Trophoblast cell (in vitro differentiated cells and primary cell): ENCODE results near the gene LGR4.

ENCODE experiments used
- DNase-seq, 2 donors: peaks; one replicate each; pipeline ENCODE4 v3.0.0-alpha.2; 2016
- H2AFZ ChIP-seq: 2 replicates; pipeline ENCODE4 v1.6.1; 2013; ENCODE audit warnings: low read length, moderate library complexity, mild to moderate bottlenecking; ENCODE audit not compliant: insufficient read depth, poor library complexity
- H2AK5ac ChIP-seq: 2 replicates; pipeline ENCODE4 v1.6.1; 2013; ENCODE audit warnings: mild to moderate bottlenecking, low read length
- H2BK120ac ChIP-seq: 2 replicates; pipeline ENCODE4 v1.6.1; 2013; ENCODE audit warnings: low read length, mild to moderate bottlenecking, moderate library complexity; ENCODE audit not compliant: insufficient read depth, poor library complexity
- H2BK12ac ChIP-seq: 2 replicates; pipeline ENCODE4 v1.6.1; 2013; ENCODE audit warnings: mild to moderate bottlenecking, low read length, moderate library complexity
- H2BK5ac ChIP-seq: 2 replicates; pipeline ENCODE4 v1.6.1; 2013; ENCODE audit warnings: low read length, low read depth, moderate library complexity, mild to moderate bottlenecking; ENCODE audit not compliant: poor library complexity
- H3K14ac ChIP-seq: 2 replicates; pipeline ENCODE4 v1.6.1; 2013; ENCODE audit warnings: mild to moderate bottlenecking, low read length
- H3K18ac ChIP-seq: 2 replicates; pipeline ENCODE4 v1.6.1; 2013; ENCODE audit warnings: mild to moderate bottlenecking, low read length
- H3K23ac ChIP-seq: 2 replicates; pipeline ENCODE4 v1.6.1; 2013; ENCODE audit warnings: low read length
- H3K27ac ChIP-seq: 2 replicates; pipeline ENCODE4 v1.5.1; 2013; ENCODE audit warnings: low read depth, mild to moderate bottlenecking, inconsistent platforms, low read length, moderate library complexity
- H3K27me3 ChIP-seq: 2 replicates; pipeline ENCODE4 v1.6.1; 2013; ENCODE audit warnings: inconsistent platforms, mild to moderate bottlenecking, low read length, moderate library complexity; ENCODE audit not compliant: insufficient read depth
- H3K36me3 ChIP-seq, 2 experiments: 1 replicate in 1 of 2; 2 replicates in 1 of 2; pipeline ENCODE4 v1.6.1; 2013; ENCODE audit warnings: low read length in 2 of 2, mild to moderate bottlenecking in 2 of 2, moderate library complexity in 1 of 2; ENCODE audit not compliant: insufficient read depth in 2 of 2, control insufficient read depth in 1 of 2
- H3K4ac ChIP-seq: 2 replicates; pipeline ENCODE4 v1.6.1; 2013; ENCODE audit warnings: low read depth, mild to moderate bottlenecking, low read length, moderate library complexity
- H3K4me1 ChIP-seq, 2 experiments: 1 replicate in 1 of 2; 2 replicates in 1 of 2; pipeline ENCODE4 v1.6.1; 2013; ENCODE audit warnings: low read length in 2 of 2, mild to moderate bottlenecking in 2 of 2, moderate library complexity in 1 of 2; ENCODE audit not compliant: insufficient read depth in 2 of 2, control insufficient read depth in 1 of 2
- H3K4me2 ChIP-seq: 2 replicates; pipeline ENCODE4 v1.6.1; 2013; ENCODE audit warnings: inconsistent platforms, mild to moderate bottlenecking, low read length, moderate library complexity
- H3K4me3 ChIP-seq: 2 replicates; pipeline ENCODE4 v1.5.1; 2013; ENCODE audit warnings: mild to moderate bottlenecking, low read depth, low read length, inconsistent platforms
- H3K79me1 ChIP-seq: one replicate; pipeline ENCODE4 v1.6.1; 2013; ENCODE audit warnings: low read length
- H3K79me2 ChIP-seq: 2 replicates; pipeline ENCODE4 v1.6.1; 2013; ENCODE audit warnings: low read length, mild to moderate bottlenecking; ENCODE audit not compliant: control insufficient read depth, insufficient read depth, poor library complexity
- H3K9ac ChIP-seq: 2 replicates; pipeline ENCODE4 v1.6.1; 2013; ENCODE audit warnings: mild to moderate bottlenecking, low read length
- H3K9me3 ChIP-seq: 2 replicates; pipeline ENCODE4 v1.6.1; 2013; ENCODE audit warnings: low read depth, mild to moderate bottlenecking, control low read depth, inconsistent platforms, low read length; ENCODE audit not compliant: insufficient read depth
- H4K12ac ChIP-seq: 2 replicates; pipeline ENCODE4 v1.6.1; 2013; ENCODE audit warnings: low read depth, mild to moderate bottlenecking, low read length, moderate library complexity
- H4K8ac ChIP-seq: 2 replicates; pipeline ENCODE4 v1.6.1; 2013; ENCODE audit warnings: low read depth, mild to moderate bottlenecking, low read length, moderate library complexity
- H4K91ac ChIP-seq: one replicate; pipeline ENCODE4 v1.6.1; 2013; ENCODE audit warnings: low read depth, mild to moderate bottlenecking, low read length, moderate library complexity
- WGBS: extraction: QIAGEN DNeasy Blood & Tissue Kit; methylation state at CpG from one replicate; pipeline ENCODE4 v1.1.7; 2013; ENCODE audit warnings: missing lambda C conversion rate; ENCODE audit not compliant: insufficient read length, insufficient coverage; ENCODE audit errors: extremely low coverage; 5-methylcytosine and 5-hydroxymethylcytosine counted together

Gene LGR4

DNA sequence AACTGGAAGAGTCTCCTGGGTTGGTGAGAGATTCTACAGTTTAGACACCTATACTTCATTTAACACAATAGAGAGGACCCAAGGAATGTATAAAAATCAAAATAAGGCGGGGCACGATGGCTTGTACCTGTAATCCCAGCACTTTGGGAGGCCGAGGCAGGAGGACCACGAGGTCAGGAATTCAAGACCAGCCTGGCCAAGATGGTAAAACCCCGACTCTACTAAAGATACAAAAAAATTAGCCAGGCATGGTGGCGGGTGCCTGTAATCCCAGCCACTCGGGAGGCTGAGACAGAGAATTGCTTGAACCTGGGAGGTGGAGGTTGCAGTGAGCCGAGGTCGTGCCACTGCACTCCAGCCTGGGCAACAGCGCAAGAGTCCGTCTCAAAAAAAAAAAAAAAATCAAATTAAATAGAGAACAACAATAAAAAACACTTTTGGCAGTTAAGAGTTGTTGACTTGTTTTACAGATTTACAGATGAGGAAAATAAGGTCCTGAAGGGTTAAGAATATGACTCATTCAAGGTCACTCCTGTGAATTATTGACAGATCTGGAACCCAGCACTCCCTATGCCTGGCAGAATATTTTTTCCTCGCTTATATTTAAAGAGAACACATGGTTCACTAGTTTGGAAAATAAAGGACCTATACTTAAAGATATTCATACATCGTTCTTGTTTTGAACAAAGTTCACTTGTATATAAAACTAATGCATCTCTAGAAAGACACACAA is 5.2 kb downstream of the LGR4 start:
- no peak overlapping the region for H3K9ac ChIP-seq
- H3K79me1 ChIP-seq = peaks cover 7% of the 10 kb centered on the region
- no peak overlapping the region for H2AFZ ChIP-seq
- no peak overlapping the region for H3K23ac ChIP-seq
- no peak for DNase-seq
- no peak overlapping the region for H3K18ac ChIP-seq
- no peak overlapping the region for H4K8ac ChIP-seq
- no peak overlapping the region for H3K4me2 ChIP-seq
- H3K79me2 ChIP-seq = peaks cover 9% of the 10 kb centered on the region
- H2BK120ac ChIP-seq = no peak overlapping the region
- peaks cover 5 to 13% of the 10 kb centered on the region in 2 experiments for H3K4me1 ChIP-seq
- no peaks in the 10 kb centered on the region for H3K36me3 ChIP-seq
- H4K12ac ChIP-seq = no peak overlapping the region
- H3K9me3 ChIP-seq = no peaks in the 10 kb centered on the region
- H2BK5ac ChIP-seq = no peak overlapping the region
- no peak overlapping the region for H4K91ac ChIP-seq
- H3K4me3 ChIP-seq = no peak overlapping the region
- H3K27ac ChIP-seq = no peak overlapping the region
- H3K27me3 ChIP-seq = no peaks in the 10 kb centered on the region
- peak overlapping the region; percentile 82 for H3K4ac ChIP-seq
- WGBS = no CpG with 5 or more reads among the region's 13 CpGs
- no peak overlapping the region for H3K14ac ChIP-seq
- H2BK12ac ChIP-seq = no peak overlapping the region
- H2AK5ac ChIP-seq = no peak overlapping the region

- no peaks in the 10 kb centered on the region for H3K9me3 ChIP-seq
Observed at GRCh38 chr11:27466363-27466762, 6.2 kb downstream of the LGR4 start.

DNA sequence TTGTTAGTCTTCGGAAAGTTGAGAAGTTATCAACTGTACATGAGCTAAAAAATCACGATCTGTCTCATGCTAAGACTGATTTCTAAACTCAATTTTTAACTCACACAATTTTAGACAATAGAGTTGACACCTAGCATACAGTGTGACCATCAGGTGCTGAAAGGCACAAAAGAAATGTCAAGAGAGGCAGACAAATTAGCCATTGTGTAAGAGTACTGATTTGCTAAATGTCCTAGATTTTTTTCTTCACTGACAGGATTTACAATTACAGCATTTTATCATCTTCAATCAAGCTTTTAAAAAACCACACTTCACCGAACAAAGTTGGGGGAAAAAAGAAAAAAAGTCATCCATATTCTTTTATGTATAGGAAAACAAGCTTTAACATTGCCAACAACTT is 7.0 kb downstream of the LGR4 start:
- Histone ChIP-seq H4K91ac (no peak overlapping the region), H3K23ac (no peak overlapping the region), H3K4me1 (peaks cover 5 to 13% of the 10 kb centered on the region in 2 experiments), H3K4me2 (no peak overlapping the region), H3K27ac (no peak overlapping the region), H2BK12ac (no peak overlapping the region), H3K18ac (no peak overlapping the region), H3K9ac (no peak overlapping the region), H4K12ac (no peak overlapping the region), H2BK120ac (no peak overlapping the region), H2AK5ac (no peak overlapping the region), H3K79me1 (peaks cover 3% of the 10 kb centered on the region), H3K9me3 (no peaks in the 10 kb centered on the region), H3K14ac (no peak overlapping the region), H3K27me3 (no peaks in the 10 kb centered on the region), H3K4me3 (no peak overlapping the region), H2BK5ac (no peak overlapping the region), H4K8ac (no peak overlapping the region), H2AFZ (no peak overlapping the region), H3K4ac (no peak overlapping the region), H3K79me2 (peaks cover 2% of the 10 kb centered on the region), H3K36me3 (no peaks in the 10 kb centered on the region)
- no peak for DNase-seq
- WGBS = no CpG with 5 or more reads among the region's 3 CpGs

More at GRCh38 chr11:27466363-27466762, 6.2 kb downstream of the LGR4 start:
- Histone ChIP-seq H2BK5ac (no peak overlapping the region), H3K4me3 (no peak overlapping the region), H3K27me3 (no peaks in the 10 kb centered on the region), H2BK120ac (no peak overlapping the region), H3K14ac (no peak overlapping the region), H3K27ac (no peak overlapping the region), H4K8ac (no peak overlapping the region), H3K4me1 (peaks cover 5 to 13% of the 10 kb centered on the region in 2 experiments), H3K9ac (no peak overlapping the region), H3K79me1 (peaks cover 4% of the 10 kb centered on the region), H3K4me2 (no peak overlapping the region), H2AK5ac (no peak overlapping the region), H3K18ac (no peak overlapping the region), H2BK12ac (no peak overlapping the region), H4K91ac (no peak overlapping the region), H3K23ac (no peak overlapping the region), H3K4ac (no peak overlapping the region), H2AFZ (no peak overlapping the region), H3K36me3 (no peaks in the 10 kb centered on the region), H4K12ac (no peak overlapping the region), H3K79me2 (peaks cover 3% of the 10 kb centered on the region)
- no CpG with 5 or more reads among the region's 1 CpG for WGBS
- no peak for DNase-seq

- H4K12ac ChIP-seq = no peak overlapping the region
- H4K91ac ChIP-seq = no peak overlapping the region
- H3K79me1 ChIP-seq = peaks cover 3% of the 10 kb centered on the region
- no peak overlapping the region for H3K4me3 ChIP-seq
- H3K27me3 ChIP-seq = no peaks in the 10 kb centered on the region
- H2BK120ac ChIP-seq = no peak overlapping the region
- peaks cover 4% of the 10 kb centered on the region for H3K79me2 ChIP-seq
- no peak overlapping the region for H2AK5ac ChIP-seq
- no peaks in the 10 kb centered on the region for H3K36me3 ChIP-seq
- H3K14ac ChIP-seq = no peak overlapping the region
- no peak overlapping the region for H4K8ac ChIP-seq
- H2BK12ac ChIP-seq = no peak overlapping the region
- peak overlapping the region; percentile 46 for H3K4ac ChIP-seq
- no peak overlapping the region for H3K4me2 ChIP-seq
- H3K23ac ChIP-seq = no peak overlapping the region
- no CpG with 5 or more reads among the region's 2 CpGs for WGBS
- no peak overlapping the region for H3K18ac ChIP-seq
- no peak overlapping the region for H2BK5ac ChIP-seq
- H3K9ac ChIP-seq = no peak overlapping the region
- H2AFZ ChIP-seq = no peak overlapping the region
- no peaks in the 10 kb centered on the region for H3K9me3 ChIP-seq
- H3K27ac ChIP-seq = no peak overlapping the region
- H3K4me1 ChIP-seq = peaks cover 5 to 13% of the 10 kb centered on the region in 2 experiments
- DNase-seq = no peak
Observed at GRCh38 chr11:27464909-27465308, 7.7 kb downstream of the LGR4 start.
